Endodermal cell (in vitro differentiated cells): ENCODE measurements around the gene ATP10A. TPM values are rescaled to one million over a fixed set of nuclear protein-coding genes. Genes with fewer than 3 reads are reported as not detected.

Experiments
- DNase-seq: peaks from one replicate; pipeline ENCODE4 v3.0.0-alpha.2; 2017
- H3K27ac ChIP-seq: 2 replicates; pipeline ENCODE4 v1.5.1; 2013; ENCODE audit warnings: mild to moderate bottlenecking, low read depth, low read length, moderate library complexity
- H3K27me3 ChIP-seq: 2 replicates; pipeline ENCODE4 v1.6.1; 2013; ENCODE audit warnings: mild to moderate bottlenecking, low read length, moderate library complexity; ENCODE audit not compliant: insufficient read depth, control insufficient read depth, poor library complexity, severe bottlenecking
- H3K36me3 ChIP-seq: 2 replicates; pipeline ENCODE4 v1.7.0; 2013; ENCODE audit warnings: mild to moderate bottlenecking, low read length, moderate library complexity; ENCODE audit not compliant: control insufficient read depth, insufficient read depth
- H3K4me1 ChIP-seq: one replicate; pipeline ENCODE4 v1.7.0; 2013; ENCODE audit warnings: low read length; ENCODE audit not compliant: control insufficient read depth, insufficient read depth
- H3K4me3 ChIP-seq: 2 replicates; pipeline ENCODE4 v1.5.1; 2013; ENCODE audit warnings: mild to moderate bottlenecking, low read length, moderate library complexity
- H3K9ac ChIP-seq: 2 replicates; pipeline ENCODE4 v1.6.1; 2013; ENCODE audit warnings: mild to moderate bottlenecking, low read length, moderate library complexity; ENCODE audit not compliant: poor library complexity, severe bottlenecking; ENCODE audit errors: extremely low read depth
- H3K9me3 ChIP-seq: 2 replicates; pipeline ENCODE4 v1.6.1; 2013; ENCODE audit warnings: mild to moderate bottlenecking, low read length, moderate library complexity; ENCODE audit not compliant: control insufficient read depth
- H3K27ac Mint-ChIP-seq: 2 replicates; pipeline ENCODE4 v1.8.0; 2020; ENCODE audit warnings: mixed read lengths
- H3K27me3 Mint-ChIP-seq: 2 replicates; pipeline ENCODE4 v1.8.0; 2021; ENCODE audit warnings: mild to moderate bottlenecking, mixed read lengths; ENCODE audit not compliant: insufficient read depth
- H3K36me3 Mint-ChIP-seq: 2 replicates; pipeline ENCODE4 v1.8.0; 2020; ENCODE audit warnings: low read depth, mixed read lengths
- H3K4me1 Mint-ChIP-seq: 2 replicates; pipeline ENCODE4 v1.8.0; 2020; ENCODE audit warnings: mixed read lengths
- H3K4me3 Mint-ChIP-seq: 2 replicates; pipeline ENCODE4 v1.8.0; 2020; ENCODE audit warnings: mild to moderate bottlenecking, moderate library complexity, mixed read lengths
- H3K9me3 Mint-ChIP-seq: 2 replicates; pipeline ENCODE4 v1.8.0; 2020; ENCODE audit warnings: mild to moderate bottlenecking, mixed read lengths
- WGBS, 2 experiments: methylation state at CpG; one replicate each; pipeline versions ENCODE4 v1.1.5 to v1.1.7; 2013; ENCODE audit warnings: missing lambda C conversion rate in 2 of 2, mixed read lengths in 1 of 2; ENCODE audit not compliant: insufficient coverage in 1 of 2, insufficient read length in 1 of 2; 5-methylcytosine and 5-hydroxymethylcytosine counted together
- total RNA-seq, 2 donors: library from RNA; stranded (reverse); fragmentation: NEBNext Ultra II Directional in 1 of 2; extraction: Animal tissue kit (Norgen Biotek cat#: 25700) in 1 of 2; gene quantifications; 2 replicates in 1 of 2; 3 replicates in 1 of 2; pipeline ENCODE4 v1.2.1, GENCODE V29; 2021
- TF ChIP-seq, protein P1 (sequence below): fragments of 200-600 bp; sonication (generic); conservative IDR thresholded peaks from 2 replicates; pipeline ENCODE4 v1.5.0; 2021; ENCODE audit warnings: antibody characterized with exemption, mild to moderate bottlenecking

Gene ATP10A
- total RNA-seq, 2 donors from 2014 or later, result 0.04 to 1.2 TPM

GRCh38 chr15:25869701-25870100 is 6.6 kb upstream of the ATP10A start:
- DNase-seq, result no peak
- Histone ChIP-seq H3K27ac (no peak overlapping the region), H3K27me3 (peaks cover 14% of the 10 kb centered on the region), H3K4me3 (no peak overlapping the region), H3K4me1 (no peaks in the 10 kb centered on the region), H3K9me3 (no peaks in the 10 kb centered on the region), H3K9ac (no peak overlapping the region), H3K36me3 (no peaks in the 10 kb centered on the region)
- no peaks in the 10 kb centered on the region for H3K4me1 Mint-ChIP-seq
- H3K27ac Mint-ChIP-seq, result no peak overlapping the region
- WGBS, 2 experiments, result 61 to 69% methylated on average over 7 to 8 of the region's 8 CpGs
- no peaks in the 10 kb centered on the region for H3K9me3 Mint-ChIP-seq
- TF ChIP-seq, protein P1, sequence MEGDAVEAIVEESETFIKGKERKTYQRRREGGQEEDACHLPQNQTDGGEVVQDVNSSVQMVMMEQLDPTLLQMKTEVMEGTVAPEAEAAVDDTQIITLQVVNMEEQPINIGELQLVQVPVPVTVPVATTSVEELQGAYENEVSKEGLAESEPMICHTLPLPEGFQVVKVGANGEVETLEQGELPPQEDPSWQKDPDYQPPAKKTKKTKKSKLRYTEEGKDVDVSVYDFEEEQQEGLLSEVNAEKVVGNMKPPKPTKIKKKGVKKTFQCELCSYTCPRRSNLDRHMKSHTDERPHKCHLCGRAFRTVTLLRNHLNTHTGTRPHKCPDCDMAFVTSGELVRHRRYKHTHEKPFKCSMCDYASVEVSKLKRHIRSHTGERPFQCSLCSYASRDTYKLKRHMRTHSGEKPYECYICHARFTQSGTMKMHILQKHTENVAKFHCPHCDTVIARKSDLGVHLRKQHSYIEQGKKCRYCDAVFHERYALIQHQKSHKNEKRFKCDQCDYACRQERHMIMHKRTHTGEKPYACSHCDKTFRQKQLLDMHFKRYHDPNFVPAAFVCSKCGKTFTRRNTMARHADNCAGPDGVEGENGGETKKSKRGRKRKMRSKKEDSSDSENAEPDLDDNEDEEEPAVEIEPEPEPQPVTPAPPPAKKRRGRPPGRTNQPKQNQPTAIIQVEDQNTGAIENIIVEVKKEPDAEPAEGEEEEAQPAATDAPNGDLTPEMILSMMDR, result no peak
- H3K27me3 Mint-ChIP-seq, result peaks cover 24% of the 10 kb centered on the region
- no peak overlapping the region for H3K4me3 Mint-ChIP-seq
- H3K36me3 Mint-ChIP-seq, result no peaks in the 10 kb centered on the region

DNA sequence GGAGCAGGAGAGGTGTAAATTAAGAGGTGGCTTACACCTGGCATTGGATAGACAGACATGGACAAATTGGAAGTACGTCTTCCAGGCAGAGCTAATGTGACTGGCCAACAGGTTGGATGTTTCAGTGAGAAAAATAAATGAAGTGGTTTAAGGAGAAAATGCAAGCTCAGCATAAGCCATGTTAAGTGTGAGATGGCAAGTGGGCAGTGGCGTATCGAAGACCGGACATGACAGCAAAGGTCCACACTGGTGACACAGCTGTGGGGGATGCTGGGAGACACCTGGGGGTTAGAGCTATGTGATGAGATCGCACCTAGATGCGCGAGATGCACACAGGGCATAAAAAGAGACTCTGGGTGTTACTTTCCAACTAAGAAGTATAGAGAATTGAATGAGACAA is 3.7 kb upstream of the ATP10A start:
- Histone ChIP-seq H3K9me3 (no peaks in the 10 kb centered on the region), H3K4me1 (no peaks in the 10 kb centered on the region), H3K36me3 (no peaks in the 10 kb centered on the region), H3K9ac (no peak overlapping the region), H3K27me3 (peaks cover 40% of the 10 kb centered on the region), H3K27ac (no peak overlapping the region), H3K4me3 (no peak overlapping the region)
- H3K4me3 Mint-ChIP-seq, result no peak overlapping the region
- no peak overlapping the region for H3K27ac Mint-ChIP-seq
- DNase-seq, result no peak
- no peaks in the 10 kb centered on the region for H3K9me3 Mint-ChIP-seq
- H3K4me1 Mint-ChIP-seq, result no peaks in the 10 kb centered on the region
- H3K36me3 Mint-ChIP-seq, result no peaks in the 10 kb centered on the region
- TF ChIP-seq, protein P1, result no peak
- peaks cover 47% of the 10 kb centered on the region for H3K27me3 Mint-ChIP-seq
- WGBS, 2 experiments, result 90 to 93% methylated on average over 4 to 7 of the region's 7 CpGs

DNA sequence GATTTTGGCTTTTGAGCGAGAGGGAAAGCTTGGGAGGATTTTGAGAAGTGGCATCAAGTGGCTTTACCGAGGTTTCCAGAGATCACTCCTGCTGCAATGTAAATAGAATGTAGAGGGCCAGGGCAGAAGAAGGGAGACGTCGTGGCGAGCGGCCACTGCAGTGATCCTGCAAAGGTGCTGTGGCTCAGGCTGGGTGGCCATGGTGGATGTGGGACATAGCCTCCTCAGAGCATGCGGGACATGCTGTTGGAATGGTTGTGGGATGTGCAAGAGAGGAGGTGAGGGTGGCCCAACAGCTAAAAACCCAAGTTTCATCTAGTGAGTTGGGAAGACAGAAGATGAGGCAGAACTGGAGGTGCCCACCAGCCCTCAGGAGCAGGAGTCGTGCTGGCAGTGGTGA is 3.1 kb upstream of the ATP10A start:
- no peaks in the 10 kb centered on the region for H3K9me3 ChIP-seq
- H3K4me3 Mint-ChIP-seq, result no peak overlapping the region
- H3K9ac ChIP-seq, result no peak overlapping the region
- H3K4me1 ChIP-seq, result no peaks in the 10 kb centered on the region
- H3K27ac ChIP-seq, result no peak overlapping the region
- H3K27me3 Mint-ChIP-seq, result peaks cover 53% of the 10 kb centered on the region
- no peak overlapping the region for H3K27ac Mint-ChIP-seq
- no peaks in the 10 kb centered on the region for H3K9me3 Mint-ChIP-seq
- TF ChIP-seq, protein P1, result no peak
- 96 to 100% methylated on average over 2 to 8 of the region's 8 CpGs for WGBS, 2 experiments
- H3K27me3 ChIP-seq, result peaks cover 46% of the 10 kb centered on the region
- H3K4me1 Mint-ChIP-seq, result no peaks in the 10 kb centered on the region
- no peak for DNase-seq
- no peaks in the 10 kb centered on the region for H3K36me3 Mint-ChIP-seq
- no peak overlapping the region for H3K4me3 ChIP-seq
- no peaks in the 10 kb centered on the region for H3K36me3 ChIP-seq
